Vagina (tissue), 2 donors: ENCODE data around the gene BAG3.

ENCODE experiments used
- POLR2AphosphoS5 ChIP-seq, 2 donors: sonication (generic); formaldehyde crosslinking; IDR thresholded peaks; one replicate each; pipeline ENCODE4 v1.9.0; 2017; ENCODE audit warnings: antibody characterized with exemption in 2 of 2, mild to moderate bottlenecking in 2 of 2, low read depth in 1 of 2; ENCODE audit not compliant: insufficient read depth in 1 of 2
- TF ChIP-seq, protein P1 (sequence below), 3 experiments: fragments of 450-650 bp in 2 of 3; fragments of 200-600 bp in 1 of 3; sonication (generic) in 1 of 3; IDR thresholded peaks; one replicate each; pipeline ENCODE4 v1.5.1; 2017 to 2019; ENCODE audit warnings: antibody characterized with exemption in 3 of 3, mild to moderate bottlenecking in 2 of 3, moderate library complexity in 2 of 3

DNA sequence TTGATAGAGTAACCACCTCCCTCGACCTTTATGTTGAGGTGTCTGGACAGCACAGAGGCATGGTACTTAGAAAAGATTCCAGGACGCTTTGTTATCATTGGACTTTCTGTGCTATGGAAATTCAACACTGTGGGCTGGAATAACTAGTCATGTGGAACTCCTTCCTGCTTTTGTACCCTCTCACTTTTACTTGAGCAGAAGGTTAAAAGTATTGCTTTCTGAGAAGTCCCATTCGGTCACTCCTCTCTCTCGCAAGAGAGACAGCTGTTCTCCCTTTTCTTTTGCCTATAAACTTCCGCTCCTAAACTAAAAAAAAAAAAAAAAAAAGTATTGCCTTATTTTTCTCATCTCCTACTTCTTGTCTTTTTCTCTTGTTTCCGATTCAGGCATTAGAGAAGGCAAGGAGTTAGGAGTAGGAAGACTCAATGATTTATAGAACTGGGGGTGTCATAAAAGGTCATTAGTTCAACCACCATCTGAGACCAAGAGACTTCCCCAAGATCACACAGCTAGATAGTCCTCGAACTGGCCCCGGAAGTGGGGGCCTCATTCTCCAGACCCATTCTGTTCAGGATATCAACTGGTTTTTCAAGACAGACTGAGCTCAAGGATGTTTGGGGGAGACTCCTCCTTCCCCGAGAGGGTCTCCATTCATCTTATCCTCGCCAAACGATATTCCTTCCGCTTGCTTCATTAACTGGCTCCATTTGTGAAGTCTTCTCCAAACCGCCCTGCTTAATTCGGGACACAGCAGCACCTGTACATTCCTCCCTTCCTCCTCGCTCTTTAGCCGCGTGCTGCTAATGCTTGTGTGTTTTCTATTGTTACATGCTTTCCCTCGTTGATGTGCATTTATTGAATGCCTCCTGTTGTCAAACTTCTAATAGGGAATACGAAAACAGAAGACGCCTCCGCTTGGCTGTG lies 73.7 kb downstream of the BAG3 start:
- TF ChIP-seq POLR2AphosphoS5 (IDR thresholded peaks at IDR 0.05; ENCODE audit: insufficient read depth in 1 of 2, low read depth in 1 of 2), result no peak
- TF ChIP-seq, protein P1, sequence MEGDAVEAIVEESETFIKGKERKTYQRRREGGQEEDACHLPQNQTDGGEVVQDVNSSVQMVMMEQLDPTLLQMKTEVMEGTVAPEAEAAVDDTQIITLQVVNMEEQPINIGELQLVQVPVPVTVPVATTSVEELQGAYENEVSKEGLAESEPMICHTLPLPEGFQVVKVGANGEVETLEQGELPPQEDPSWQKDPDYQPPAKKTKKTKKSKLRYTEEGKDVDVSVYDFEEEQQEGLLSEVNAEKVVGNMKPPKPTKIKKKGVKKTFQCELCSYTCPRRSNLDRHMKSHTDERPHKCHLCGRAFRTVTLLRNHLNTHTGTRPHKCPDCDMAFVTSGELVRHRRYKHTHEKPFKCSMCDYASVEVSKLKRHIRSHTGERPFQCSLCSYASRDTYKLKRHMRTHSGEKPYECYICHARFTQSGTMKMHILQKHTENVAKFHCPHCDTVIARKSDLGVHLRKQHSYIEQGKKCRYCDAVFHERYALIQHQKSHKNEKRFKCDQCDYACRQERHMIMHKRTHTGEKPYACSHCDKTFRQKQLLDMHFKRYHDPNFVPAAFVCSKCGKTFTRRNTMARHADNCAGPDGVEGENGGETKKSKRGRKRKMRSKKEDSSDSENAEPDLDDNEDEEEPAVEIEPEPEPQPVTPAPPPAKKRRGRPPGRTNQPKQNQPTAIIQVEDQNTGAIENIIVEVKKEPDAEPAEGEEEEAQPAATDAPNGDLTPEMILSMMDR (IDR thresholded peaks at IDR 0.05), result no peak
